Fibroblast of skin of abdomen (primary cell): ENCODE measurements around the gene RNF11.

Source experiments
- DNase-seq: peaks from one replicate; pipeline ENCODE4 v3.0.0-alpha.2; 2013

RNF11 gene

DNA sequence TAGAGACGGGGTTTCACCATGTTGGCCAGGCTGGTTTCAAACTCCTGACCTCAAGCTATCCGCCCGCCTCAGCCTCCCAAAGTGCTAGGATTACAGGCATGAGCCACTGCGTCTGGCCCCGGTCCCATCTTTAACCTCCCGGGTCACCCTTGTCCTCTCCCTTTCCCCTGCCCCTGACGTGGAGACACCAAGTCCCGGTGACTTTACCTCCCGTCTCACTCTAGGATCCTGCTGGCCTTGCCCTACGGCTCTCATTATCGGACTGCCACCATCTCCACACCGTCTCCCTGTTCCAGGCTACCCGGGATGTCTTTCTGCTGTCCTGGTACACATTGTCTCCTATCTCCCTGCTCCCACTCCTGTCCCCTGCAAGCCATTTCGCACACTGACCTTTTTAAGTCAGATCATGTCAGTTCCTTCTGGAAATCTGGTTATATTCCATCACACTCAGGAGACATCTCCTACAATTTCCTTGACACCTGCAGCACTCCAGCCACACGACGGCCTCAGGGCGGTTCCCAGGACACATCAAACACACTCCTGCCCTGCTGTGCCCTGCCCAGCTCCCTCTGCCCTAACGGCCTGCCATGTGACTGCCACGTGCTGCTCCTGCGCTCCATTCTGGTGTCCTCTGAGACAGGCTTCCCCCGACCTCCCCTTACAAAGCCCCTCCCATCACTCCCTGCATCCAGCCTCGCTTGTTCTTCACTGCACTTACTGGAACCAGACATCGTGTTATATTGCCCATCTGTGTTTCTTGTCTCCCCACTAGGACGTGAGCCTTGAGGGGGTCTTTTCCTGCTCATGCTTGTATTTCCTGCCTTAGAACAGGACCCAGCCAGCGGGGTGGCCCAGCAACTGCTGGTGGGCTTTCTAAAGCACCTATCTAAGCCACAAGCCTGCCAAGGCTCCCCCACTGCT is 61.6 kb downstream of the RNF11 start:
- no peak for DNase-seq

GRCh38 chr1:51298322-51298705 is 62.2 kb downstream of the RNF11 start:
- DNase-seq: no peak

- DNase-seq: no peak
Observed at GRCh38 chr1:51299185-51299885, 63.3 kb downstream of the RNF11 start.

DNA sequence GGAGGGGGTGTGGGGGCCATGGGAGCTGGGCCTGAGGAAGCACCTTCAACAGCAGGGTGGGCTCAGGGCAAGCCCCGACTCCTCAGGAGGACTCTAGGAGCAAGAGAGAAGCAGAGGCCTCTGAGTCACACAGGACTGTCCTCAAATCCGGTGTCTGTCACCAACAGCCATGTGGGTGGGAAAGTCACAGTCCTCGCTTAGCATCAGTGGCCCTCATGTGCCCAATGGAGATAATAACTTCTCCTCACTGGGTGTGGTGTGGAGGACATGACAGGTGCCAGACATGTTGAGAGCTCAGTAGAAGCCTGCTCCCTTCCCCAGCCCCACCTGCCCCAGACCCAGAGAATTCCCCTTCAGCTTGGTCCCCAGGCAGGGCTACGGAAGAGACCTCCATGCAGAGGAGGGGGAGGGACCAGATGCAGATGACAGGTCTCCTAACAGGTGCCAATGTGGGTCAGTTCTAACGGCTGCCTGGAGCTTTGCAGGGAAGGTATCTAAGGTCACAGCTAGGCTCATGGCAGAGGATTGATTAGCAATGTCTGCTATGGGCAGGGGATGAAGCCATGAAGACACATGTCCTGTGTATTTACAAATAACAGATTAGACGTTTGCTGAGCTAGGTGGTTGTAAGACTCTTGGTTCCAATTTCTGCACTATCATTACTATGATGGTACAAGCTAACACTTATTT is 64.1 kb downstream of the RNF11 start:
- DNase-seq: no peak

DNA sequence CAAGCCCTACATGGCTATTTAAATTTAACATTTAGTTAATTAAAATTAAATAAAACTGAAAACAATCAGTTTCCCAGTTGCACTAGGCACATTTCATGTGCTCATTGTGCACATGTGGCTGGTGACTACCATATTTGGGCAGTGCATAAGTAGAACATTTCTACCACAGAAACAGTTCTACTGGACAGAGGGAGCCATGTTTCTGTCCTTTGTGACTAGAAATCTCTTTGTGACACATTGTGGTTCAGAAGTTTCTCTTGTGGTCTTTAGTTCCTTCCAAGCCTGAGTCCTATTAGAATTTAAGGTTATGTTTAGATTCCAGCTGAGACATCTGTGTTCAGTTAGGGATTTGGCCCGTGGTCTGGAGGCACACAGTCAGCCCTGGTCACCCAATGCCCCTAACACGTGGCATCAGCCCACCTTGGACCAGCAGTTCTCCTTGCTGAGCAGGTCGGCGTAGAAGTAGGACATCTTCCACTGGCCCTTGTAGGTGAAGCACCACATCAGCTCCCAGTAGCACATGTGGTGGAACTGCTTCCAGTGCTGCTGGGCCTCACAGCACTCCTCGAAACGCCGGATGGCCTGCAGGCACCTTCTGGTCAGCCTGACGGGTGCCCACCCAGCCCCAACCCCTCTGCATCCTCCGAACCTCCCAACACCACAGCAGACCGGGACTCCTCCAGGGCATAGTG is 65.2 kb downstream of the RNF11 start:
- DNase-seq: no peak

DNA sequence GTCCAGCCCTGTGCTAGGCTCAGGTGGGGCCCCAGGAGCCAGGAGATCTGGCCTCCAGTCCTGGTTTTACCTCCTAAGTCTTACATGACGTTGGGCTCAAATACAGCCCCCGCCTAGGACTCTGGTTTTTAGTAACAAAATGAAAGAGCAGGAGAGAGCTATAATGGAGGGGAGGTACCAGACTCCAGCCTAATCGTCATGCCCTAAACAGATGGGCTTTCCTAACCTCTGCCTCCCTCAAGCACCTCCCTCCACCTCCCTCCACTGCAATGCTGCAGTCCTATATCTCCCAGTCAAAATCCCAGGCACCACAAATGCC is 65.7 kb downstream of the RNF11 start:
- no peak for DNase-seq

DNA sequence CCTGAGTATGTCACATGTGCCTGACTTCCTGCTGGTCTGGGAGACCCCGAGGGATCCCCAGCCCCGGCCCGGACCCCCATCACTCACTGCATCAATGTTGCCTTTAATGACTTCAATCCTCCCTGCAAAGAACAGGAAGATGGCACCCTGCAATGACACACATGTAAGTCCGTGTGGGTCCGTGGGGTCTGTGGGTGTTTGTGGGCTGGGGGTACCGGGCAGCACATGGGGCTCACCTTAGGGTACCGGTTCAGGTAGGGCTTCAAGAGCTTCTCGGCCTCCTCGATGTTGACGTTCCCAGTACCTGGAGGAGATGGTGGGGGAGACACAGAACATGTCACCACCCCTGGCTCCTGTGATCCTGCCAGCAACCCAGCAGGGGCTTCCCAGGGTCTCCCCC is 66.2 kb downstream of the RNF11 start:
- no peak for DNase-seq

DNA sequence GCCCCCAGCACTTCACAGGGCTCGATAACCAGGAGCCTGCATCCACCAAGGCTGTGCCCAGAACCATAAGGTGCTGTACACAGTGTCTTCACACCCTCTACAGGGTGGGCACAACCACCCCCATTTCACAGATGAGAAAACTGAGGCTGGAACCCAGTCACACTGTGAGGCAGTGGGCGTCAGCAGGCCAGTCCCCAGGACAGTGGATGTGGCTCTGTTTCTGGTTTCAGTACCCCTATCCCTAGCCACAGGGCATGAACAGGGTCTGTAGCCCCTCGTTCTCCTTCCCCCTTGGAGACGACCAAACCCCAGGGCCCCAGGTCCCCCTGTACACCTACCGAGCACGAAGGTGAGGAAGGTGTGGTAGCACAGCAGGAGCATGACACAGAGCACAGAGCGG is 66.7 kb downstream of the RNF11 start:
- no peak for DNase-seq

- DNase-seq: no peak
Observed at GRCh38 chr1:51303315-51303714, 67.2 kb downstream of the RNF11 start.

DNA sequence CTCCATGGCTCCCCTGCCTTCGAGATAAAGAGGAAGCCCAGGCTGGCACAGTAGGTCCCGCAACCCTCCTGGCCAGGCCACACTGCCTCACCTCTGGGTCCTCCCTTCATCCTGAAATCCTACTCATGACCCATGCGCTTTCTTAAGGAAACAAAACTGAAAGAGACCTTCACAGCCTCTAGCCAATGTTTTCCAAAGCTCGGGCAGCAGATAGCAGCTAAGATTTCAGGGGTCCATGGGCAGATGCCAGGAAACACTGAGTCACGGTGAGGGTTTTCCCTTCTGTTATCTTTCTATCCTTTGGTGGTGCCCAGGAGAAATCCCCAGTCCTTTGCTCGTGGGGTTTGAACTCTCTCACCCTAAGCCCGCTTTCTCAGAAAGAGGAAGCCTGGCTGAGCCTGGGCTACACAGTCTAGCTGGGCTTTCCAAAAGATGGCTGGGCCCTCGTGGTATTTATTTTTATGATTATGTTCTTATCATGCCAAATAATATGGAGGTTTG is 67.7 kb downstream of the RNF11 start:
- DNase-seq: no peak

DNA sequence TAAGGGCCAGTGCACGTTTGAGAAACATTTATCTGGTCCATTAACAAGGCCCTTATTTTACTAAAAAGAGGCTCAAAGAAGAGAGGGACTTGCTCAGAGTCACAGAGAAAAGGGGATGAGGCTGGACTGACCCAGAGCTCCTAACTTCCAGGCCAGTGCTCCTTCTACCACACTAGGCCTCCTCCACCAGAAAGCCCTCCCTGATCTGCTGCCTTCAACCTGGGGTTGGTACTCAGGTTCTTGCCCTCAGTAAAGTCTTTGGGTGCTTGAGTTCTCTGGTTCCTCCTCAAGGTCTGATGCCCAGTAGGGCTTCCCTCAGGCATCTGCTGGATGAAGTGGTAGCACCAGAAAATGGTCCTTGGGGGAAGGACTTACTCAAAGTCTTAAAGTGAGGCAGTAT is 68.3 kb downstream of the RNF11 start:
- DNase-seq: no peak

GRCh38 chr1:51305371-51305823 is 69.3 kb downstream of the RNF11 start:
- no peak for DNase-seq

GRCh38 chr1:51306950-51307349 is 70.9 kb downstream of the RNF11 start:
- no peak for DNase-seq

- no peak for DNase-seq
Observed at GRCh38 chr1:51308636-51309035, 72.6 kb downstream of the RNF11 start.

- DNase-seq: no peak
Observed at GRCh38 chr1:51309291-51309690, 73.2 kb downstream of the RNF11 start.

DNA sequence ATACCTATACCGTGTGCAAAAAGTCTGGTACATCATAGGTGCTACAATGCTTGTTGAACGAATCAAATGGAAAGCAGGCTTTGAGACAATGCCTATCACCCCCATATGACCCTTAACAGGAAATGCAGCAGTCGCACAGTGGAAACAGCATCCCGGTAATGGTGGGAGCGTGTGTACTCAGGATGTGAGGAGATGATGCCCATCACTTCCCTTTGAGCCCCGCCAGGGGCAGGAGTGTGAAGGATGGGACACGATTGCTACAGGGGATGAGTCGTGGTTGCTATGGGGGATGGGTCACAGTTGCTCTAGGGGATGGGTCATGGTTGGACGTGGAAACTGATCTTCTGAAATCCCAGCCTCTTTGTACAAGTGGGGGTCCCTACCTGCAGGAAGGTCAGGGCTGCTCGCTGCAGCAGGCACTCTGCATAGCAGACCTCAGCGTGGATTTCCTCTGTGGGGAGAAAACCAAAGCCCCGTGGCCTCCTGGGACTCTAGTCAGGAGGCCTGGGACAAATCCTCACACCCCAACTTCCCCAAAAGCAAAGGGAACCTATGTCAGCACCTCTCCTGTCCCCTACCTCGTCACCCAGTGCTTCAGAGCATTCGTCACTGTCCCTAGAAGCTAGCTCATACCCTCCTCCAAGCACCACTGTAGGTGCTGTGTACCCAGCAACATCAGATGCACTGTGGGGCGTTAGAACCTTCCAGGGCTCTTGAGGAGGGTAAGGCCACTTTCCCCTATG is 75.0 kb downstream of the RNF11 start:
- no peak for DNase-seq

DNA sequence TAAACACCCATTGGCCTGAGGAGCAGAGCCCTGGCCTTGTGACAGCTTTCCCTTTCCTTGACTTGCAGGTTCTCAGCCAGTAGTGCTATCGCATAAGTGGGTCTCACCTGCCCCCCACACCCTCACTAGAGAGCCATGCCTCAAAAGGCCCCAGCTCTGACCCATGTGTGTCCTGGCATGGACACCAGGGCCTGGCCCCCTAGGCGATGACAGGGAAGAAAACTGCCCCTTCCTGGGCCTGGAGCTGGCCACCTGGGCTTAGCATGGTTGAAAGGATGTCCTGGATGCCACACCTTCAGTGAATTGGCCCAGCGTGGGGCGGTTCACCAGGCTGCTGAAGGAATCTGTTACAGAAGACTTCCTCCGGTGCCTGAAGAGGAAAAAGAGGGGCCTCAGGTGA is 75.8 kb downstream of the RNF11 start:
- no peak for DNase-seq

DNA sequence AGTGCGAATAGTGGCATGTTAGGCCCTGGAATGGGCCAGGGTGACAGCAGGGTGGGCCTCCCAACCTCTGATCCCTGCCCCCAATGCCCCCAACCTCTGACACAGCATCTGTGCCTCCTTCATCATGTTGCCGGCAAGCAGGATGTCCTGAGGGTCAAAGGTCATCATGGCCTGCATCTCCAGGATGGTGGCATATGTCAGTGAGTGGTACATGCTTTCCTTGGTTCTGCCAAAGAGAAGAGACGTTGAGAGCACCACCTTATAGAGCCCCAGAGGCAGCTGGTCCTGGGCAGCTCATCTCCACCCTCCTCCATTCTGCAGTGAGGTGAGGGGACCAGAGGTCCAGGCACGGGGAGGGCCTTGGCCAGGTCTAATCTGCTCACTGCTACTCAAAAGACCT is 76.6 kb downstream of the RNF11 start:
- no peak for DNase-seq

DNA sequence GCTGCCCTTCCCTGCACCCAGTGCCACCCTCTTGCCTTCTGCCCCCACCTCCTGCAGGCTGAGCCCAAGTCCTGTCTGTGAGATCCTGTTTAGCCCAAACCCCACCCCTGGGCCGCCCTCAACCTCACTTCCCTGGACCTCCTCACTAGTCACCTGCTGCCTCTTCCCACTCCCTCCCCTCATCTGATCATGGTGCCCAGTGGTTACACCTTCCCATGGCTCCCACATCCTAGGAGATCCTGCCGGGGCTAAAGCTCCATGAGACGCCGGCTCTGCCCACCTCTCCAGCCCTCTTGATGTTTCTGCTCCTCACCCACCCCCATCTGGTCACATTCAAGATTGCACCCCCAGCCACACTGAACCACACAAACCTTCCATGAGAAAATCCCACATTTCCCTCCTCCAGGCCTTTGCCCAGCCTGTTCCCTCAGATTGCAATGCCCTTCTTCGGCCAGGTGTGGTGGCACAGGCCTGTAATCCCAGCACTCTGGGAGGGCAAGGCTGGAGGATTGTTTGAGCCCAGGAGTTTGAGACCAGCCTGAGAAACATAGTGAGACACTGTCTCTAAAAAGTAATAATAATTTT is 77.3 kb downstream of the RNF11 start:
- no peak for DNase-seq

DNA sequence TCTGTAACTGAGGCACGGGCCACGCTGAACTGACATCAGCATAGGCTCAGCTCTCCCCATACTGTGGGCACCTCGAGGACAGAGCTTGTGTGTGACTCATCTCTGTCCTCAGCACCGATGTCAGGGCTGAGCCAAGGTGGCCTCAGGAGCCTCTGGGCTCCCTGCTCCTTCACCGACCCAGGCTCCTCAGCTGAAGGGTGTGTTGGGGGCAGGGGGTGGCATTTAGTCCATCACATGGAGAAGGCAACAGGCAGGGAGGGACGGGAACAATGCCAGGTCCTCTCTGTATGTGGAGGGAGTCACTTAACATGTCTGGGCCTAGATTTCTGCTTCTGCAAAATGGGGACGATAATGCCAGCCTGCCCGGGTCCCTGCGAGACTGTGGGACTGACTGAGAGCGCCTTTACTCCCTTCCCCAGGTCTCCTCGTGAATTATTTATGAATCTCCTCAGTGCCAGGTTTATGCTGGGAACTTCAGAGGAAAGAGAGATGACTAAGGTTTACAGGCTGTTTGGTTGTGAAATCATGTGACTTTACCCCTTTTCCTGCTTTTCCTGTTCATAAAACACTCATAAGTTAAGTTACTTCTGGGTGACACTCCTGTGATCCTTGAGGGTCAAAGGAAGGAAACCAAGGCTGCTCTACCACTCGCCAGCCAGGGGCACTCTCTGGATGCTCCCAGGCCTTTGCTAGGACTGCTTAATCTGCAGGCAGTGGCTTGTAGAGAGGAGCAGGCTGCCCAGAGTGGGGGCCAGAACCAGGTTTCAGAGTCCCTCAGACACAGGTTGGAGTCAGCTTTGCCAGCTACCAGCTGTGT is 78.1 kb downstream of the RNF11 start:
- DNase-seq: peak; percentile 60

DNA sequence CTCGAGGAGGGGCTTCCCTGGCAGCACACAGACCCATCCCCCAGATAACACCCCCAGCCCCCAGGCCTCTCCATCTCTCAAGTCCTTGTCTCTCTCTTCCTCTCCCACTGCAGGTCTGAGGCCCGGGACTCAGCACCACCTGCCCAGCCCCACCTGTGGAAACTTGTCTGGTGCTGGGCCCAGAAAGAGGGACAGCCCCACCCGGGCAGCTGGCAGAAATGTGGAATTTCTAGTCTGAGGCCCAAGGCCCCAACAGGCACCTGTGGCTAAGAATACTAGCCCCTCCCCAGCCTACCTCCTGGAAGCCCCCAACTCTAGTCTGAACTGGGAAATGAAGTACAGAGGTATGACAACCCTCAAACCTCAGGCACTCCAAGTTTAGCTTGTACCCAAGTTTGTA is 78.9 kb downstream of the RNF11 start:
- no peak for DNase-seq
